SHP77 (cell line): ENCODE data around the gene BACE2.
"Not testable (repeated sequence)": the region's sequence is repeated elsewhere in the genome, so short reads cannot be mapped to it uniquely, and the experiment has no call there.

Source experiments
- DNase-seq, 2 experiments: peaks; one replicate each; lab custom pipeline; 2025; lab: John Stamatoyannopoulos, UW

The BACE2 gene

DNA sequence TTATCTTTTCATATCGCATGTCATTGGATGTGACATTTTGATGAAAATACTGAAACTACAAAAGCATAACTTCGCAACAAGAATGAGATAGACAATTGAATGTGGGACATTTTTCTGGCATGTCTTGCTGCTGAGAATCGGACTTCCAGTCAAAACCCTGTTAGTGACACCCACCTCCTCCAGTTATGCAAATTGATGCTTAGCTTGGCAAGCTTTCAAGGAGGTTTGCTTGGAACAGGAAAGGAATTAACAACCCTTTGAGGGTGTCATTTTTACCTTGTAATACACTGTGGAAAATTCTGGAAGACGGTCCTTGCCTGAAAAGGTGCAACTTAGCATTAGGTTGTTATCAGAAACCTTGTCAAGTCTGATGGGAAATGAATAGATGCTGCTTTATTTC is 109.9 kb downstream of the BACE2 start:
- no peak for DNase-seq

DNA sequence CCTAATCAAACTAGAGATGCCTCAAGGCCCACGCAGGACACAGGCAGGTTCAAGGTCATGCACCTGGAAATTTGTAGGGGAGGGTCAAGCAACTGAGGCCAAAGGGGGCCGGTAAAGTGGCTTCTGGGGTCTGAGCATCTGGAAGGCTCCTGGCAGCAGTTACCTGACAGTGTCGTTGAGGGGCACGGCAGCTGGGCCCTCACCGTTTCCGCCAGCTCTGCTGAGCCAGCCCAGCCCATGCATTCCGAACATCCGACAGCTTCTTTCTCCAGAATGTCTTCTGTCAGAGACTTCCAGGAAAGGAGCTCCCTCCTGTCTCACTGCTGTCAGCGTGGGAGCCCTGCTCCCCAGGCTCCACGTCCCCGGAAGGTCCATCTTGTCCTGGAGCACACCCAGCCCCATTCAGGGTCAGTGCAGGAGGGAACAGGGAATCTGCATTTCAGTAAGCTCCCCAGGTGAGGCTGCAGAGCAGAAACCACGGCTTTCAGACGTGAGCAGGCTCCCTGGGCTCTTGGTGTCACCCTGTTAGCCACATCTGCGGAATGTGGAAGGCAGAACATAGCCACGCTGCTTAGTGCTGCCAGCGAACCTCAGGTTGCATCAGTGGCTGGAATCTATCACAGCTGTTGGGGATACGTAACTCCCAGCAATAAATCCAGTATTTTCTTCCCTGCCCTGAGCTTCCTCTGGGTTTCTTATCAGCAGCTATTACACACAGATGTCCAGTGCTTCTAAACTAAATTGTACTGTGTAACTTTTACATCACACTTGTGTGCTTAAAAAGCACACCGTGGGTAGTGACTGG is 112.4 kb downstream of the BACE2 start:
- no peak for DNase-seq

DNA sequence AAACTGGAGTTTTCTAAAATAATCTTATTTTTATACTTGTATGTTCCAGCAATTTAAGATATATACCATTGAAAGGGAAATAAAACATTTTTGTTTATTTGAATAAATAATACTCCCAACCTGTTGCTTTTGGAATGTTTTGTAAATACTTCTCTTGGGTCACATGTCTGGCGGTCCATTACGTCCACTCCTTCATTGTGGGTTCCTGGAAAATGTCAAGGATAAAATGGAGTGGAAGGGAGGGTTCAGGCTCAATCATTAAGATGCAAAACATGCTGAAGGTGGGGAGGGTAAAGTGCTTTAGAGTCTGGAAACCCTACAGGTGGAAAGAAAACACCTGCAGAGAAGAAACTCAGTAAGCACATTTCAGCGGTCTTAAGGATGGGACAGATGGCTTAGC is 114.5 kb downstream of the BACE2 start:
- DNase-seq = no peak

DNA sequence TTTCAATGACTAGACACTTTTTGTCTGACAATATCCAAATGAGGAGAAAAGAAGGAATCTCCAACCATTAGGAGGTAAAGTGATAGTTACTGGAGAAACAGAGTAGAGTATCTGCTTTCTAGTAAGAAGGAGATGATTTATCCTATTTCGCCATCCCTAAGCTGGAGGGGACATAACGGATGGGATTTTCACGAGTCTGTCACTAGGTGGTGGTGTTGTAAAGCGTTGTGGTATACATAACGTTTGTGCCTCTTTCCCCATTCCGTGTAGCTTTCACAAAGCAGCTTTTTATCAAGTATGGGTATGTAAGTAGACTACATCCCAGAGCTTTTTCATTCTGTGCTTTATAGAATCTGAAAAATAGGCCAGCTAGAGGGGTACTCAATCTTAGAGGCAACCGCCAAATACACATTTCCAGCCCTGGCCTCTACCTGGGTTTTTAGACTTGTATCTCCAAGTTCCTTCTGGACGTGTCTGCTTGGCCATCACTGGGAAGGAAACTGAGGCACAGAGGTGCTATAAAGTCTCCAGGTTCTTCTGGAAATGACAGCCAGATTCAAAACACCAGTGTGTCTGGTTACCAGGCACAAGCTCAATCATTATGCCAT is 115.4 kb downstream of the BACE2 start:
- DNase-seq = peak; percentile 45 to 70

DNA sequence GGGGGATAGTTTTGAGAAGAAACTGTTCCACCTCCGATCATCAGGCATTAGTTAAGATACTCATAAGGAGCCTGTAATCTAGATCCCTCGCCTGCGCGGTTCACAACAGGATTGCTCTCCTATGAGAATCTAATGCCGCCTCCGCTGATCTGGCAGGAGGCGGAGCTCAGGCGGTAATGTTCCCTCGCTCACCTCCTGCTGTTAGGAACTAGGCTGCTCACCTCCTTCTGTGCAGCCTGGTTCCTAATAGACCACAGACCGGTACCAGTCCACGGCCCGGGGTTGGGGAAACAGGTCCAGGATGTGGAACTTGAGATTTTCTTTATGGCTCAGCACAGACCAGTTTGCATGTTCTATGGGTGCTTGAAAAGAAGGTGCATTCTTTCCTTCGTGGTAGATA is 121.5 kb downstream of the BACE2 start:
- no peak for DNase-seq

DNA sequence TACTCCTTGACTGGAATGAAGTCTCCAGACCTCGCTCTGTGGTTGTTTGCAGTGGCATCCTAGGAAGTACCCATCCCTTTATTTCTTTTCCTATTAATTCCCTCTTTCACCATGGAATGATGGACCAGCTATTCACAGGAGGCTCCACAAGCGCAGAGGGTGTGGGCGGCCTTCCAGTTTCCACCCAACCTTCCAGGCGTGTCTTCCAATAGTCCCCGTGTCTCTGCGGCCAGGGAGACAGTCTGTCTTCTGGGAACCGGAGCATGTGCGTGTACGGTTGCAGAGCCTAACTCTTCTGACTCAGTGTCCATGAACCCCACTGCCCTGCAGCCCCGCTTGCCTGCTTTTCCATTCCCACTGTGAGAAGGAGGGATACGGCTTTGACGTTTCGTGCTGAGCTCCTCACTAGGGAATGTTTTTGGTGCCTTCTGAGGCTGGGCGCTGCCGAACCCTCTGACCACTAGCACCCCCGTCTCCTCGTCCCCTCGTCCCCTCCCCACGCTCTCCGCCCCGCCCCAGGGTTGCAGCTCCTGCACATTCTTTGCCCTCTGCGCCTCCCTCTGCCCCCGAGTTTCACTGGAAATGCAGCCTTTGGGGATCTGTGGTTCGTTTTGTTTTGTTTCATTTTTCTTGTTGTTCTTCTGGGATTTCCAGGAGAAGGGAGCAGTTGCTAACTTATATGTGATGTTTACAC is 122.3 kb downstream of the BACE2 start:
- DNase-seq = no peak

DNA sequence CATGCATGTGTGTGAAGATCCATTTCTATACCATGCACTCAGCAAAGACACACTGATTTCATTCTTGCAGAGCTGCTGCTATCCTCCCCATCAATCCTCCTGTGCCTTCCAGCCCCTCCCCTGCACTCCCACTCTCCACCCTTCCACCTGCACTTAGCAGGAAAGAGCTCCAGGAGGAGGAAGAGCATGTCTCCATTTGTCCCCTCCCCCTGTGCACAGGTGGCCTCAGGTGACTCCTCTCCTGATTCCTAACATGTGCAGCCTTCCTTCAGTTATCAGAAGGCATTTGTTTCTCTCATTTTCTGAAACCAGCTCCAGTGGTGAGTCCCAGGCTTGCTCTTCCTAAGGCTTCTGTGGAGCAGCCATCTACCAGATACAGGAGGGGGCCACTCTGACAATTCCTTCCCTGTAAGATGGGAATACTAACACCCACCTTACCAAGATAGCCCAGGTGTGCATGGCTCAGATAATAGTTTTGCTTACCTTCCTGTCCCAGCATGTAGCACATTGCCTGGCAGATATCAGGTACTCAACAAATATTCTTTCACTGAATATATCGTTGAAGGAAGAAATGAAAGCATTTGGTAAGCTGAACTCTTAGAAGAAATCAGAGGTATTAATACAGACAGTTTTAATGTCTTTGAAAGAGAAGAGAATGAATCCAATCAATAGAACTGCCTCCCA is 126.7 kb downstream of the BACE2 start:
- no peak for DNase-seq

DNA sequence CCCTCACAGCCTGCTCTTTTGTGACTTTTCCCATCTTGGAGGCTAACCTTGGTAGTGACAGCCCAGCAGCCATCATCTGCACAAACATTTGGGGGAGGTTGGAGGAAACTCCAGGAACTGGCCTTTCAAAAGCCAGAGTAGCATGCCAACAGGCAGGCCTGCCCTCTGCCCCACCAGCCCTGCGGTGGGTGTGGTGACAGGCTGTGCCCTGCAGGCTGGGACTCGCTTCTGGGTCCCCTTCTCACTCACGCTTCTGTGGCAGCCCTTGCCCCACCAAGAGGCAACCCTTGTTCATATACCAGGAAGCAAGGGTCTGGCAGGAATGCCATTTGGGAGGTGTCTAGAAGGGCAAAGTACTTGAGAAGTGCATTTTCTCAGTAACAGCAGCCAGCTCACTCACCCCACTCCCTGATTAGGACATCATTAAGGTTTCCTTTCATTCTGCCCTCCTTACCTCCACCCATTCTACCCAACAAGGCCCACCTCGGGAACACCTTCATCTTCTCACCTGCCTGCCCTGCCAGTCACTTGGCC is 127.8 kb downstream of the BACE2 start:
- DNase-seq = no peak

DNA sequence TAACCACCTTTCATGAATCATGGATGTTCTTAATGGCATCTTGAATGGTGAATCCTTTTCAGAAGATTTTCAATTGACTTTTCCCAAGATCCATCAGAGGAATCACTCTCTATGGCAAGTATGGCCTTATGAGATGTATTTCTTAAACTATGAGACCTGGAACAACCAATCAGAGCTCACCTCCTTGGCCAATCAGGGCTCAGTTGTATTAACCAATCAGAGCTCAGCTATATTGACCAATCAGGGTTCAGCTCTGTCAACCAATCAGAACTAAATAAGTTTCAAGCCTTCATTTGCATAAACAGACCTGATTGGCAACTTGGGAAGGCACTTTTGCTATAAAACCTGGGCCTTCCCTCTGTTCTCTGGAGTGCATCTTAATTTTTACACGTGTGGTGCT is 135.0 kb downstream of the BACE2 start:
- DNase-seq = no peak

DNA sequence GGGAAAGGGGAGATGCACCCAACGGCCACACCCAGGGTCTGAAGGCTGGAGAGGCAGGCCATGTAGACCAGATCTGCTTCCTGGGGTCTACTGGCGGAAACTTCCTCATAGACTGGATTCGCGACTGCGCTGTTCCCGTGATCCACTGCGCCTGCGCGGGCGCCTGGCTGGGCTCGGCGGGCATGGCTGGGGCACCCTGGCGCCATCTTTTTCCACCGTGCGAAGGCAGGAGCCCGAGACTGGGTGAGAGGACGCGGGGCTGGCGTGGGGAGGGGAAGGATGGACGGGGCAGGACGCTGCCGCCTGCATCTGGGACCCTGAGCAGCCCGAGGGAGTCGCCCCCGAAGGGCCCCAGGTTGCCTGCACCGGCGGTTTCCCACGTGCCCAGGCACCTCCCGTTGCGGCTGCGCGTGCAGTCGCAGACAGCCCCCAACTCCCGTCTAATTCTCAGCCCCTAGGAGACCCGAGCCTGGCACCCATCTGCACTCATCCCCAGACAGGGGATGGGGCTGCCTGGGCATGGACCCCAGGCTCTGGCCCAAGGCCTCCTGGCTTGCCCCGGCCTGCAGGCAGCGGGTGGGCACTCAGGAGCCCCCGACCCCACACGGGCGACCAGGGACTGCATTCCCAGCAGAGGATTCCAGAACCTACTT is 136.2 kb downstream of the BACE2 start:
- no peak for DNase-seq

DNA sequence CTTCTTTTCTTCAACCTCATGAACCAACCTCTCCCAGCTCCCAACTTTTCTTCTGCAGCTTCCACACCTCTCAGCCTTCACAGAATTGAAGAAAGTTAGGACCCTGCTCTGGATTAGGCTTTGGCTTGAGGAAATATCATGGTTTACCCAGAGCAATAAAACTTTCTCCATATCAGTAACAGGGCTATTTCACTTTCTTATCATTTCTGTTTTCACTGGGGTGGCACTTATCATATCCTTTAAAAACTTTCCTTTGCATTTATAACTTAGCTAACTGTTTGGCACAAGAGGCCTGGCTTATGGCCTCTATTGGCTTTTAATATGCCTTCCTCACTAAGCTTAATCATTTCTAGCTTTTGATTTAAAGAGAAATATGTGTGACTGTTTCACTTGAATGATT is 139.3 kb downstream of the BACE2 start:
- no peak for DNase-seq

DNA sequence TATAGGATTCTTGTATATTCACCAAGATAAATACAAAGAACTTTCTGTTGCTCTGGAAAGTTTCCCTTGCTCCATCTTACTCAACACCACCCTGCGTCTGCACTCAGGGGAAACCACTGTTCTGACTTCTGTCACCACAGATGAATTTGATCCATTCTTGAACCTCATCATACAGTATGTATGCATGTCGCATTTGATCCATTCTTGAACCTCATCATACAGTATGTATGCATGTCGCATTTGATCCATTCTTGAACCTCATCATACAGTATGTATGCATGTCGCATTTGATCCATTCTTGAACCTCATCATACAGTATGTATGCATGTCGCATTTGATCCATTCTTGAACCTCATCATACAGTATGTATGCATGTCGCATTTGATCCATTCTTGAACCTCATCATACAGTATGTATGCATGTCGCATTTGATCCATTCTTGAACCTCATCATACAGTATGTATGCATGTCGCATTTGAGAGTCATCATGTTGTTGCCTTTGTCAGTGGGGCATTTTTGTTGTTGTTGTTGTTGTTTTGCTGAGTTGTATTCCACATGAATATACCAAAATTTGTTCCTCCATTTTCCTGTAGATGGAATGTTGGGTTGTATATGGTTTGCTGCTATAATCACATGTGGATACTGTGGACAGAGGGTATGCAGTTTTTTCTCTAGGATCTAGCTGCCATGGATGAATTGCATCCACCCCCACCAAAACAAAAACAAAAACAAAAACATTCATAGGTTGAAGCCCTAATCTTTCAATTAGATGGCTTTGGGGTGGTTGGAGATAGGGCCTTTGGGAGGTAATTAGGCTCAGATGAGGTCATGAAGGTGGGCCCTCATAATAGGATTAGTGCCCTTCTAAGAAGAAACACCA is 145.6 kb downstream of the BACE2 start:
- DNase-seq = not testable (repeated sequence)

DNA sequence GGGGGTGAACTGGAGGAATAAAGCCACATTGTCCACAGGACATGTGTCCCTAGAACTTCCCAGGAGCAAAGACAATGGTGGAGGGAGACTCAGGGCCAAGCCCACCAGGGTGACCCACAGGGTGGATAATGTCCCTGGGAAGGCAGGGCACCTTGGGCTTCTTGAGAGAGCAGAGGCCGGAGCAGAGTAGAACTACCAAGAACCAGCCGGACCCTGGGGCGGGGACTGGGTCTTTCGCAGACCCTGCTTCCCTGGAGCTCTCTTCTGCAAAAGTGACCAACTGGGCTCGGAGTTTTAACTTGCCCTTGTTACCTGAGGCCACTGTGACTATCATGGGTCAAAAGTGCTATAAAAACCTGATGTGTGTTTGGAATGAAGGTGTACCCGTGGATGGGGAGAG is 147.8 kb downstream of the BACE2 start:
- no peak for DNase-seq

DNA sequence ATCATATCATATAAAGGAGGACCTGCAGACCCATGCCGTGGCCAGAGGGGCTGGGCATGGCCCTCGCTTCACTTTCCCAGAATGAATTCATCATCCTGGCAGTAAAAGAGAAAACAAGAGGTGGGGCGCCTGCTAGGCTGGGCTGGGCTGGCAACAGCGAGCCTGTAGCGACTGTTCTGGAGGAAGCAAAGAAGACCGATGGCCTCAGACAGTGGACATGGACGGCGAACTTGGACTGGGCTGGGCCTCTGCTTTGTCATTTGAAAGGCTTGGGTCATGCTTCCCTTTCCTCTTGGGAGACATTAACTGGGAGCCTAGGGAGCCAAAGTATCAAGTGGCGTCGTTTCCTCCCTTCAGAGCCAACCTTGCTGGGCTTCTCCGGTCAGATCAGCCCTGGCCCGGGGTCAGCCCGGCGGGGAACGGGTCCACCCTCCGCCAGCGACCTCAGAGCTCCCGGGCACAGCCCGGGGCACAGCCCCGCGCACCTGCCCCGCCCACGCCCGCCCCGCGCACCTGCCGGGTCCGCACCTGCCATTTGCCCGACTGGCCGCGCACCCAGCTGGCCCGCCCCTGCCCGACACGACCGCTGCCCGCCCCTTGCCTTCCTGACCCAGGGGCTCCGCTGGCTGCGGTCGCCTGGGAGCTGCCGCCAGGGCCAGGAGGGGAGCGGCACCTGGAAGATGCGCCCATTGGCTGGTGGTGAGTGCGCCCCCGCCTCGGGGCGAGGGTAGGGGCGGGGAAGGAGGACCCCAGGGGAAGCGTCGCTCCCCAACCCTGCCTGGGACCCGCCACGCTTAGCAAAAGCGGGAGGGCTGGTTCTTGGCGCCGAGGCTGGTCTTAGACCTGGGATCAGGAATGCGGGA is 148.5 kb downstream of the BACE2 start, which contains the start of gene FAM3B:
Gene FAM3B (plus strand): TSS at position 602 of the 863 bp plus-strand sequence. CDS start 79 bp downstream, at position 681.
- no peak for DNase-seq

DNA sequence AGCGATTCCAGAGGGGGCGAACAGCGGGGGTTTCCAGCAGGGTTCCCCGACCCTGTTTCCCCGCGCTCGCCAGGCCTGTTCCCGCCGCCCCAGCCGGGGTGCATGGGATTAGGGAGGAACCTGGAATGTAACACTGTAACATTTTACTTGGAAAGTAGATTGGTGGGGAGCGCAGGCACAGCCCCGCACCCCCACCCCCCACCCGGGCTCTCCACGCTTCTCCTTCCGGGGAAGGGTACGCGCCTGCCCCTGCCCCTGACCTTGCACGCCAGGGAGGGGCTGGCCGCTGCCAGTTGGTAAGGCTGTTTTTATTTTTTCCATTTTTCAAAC is 149.1 kb downstream of the BACE2 start:
- DNase-seq = no peak

DNA sequence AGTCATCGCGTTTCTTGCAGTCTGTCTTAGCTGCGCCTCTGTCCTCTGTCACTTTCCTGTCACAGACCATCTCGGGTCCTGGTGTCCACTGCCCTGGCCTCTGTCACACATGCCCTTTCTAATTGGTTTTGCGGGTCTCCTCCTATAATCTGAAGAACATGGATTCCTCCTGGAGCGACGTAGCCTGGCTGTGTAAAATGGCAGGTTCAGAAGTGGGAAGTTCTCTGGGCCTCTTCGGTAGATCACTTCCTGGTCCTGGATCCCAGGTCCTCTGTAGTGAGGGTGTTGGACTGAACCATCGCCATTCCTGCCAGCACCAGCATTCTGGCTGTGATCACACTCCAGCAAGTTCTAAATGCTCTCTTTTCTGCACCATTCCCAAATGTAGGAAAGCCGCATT is 149.5 kb downstream of the BACE2 start:
- no peak for DNase-seq

DNA sequence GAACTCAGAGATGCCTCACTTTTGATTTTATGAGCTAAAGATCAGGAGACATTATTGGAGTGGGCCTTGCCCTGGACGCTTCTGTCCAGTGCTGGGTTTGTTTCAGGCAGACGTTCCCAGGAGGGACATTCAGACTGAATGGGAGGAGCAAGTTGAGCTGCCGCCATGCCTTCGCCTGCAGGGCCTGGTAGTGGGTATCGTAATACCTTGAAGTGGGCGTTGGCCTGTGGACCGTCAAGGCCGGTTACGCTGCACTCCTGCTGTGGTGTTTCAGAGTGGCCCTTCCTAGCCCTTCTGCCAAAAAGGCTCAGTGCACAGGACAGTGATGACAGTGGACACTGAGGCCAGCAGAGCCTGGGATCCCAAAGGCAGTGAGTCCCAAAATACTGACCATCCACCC is 150.3 kb downstream of the BACE2 start:
- DNase-seq = no peak

DNA sequence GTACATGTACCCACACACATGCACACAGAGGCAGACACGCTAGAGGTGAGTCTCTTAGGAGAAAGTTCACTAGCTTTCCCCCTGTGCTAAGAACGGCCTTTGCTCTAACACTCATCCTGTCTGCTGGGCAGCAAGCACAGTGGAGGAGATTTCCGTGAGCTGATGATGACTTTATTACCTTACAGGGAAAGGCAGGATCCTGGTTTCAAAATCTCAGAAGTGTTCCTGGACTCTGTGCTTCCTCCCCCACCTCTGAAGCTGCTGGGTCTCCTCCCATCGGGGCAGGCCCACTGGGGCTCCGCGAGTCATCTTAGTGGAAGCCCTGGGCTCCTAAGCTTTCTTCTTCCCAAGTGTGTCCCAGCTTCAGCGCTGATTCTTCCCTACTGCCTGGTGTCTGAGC is 151.3 kb downstream of the BACE2 start:
- no peak for DNase-seq

DNA sequence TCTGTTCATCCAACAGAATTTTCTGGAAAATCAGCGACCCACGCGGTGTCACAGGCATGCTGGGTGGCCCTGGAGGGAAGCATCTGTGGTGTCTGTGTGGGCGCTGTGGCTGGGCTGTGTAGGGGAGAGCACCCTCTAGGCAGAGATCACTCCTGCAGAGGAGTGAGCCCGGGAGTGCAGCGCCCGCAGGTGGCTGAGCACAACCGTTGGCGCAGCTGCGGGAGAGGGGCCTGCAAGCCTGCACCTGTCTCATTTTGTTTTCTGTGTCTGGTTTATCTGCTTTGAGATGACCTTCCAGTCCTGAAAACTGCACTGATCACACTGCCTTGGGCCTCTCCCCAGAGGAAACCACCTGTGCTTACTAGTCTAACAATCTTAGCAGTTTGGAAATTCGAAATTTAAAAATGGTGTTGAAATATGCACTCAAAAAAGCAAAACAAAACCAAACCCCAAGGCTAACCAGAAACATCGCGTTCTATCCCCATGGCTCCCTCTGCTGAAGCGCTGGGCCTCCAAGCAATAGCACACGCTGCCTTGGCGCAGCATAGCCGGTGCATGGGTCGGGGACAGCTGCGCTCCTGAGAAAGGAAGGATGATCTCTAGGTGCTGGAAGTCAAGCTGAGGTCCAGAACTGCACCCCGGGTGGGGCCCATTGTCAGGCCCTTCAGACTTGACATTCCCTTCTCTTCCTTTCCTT is 153.4 kb downstream of the BACE2 start:
- peak; percentile 15 to 64 for DNase-seq
